Chondrocyte (in vitro differentiated cells): ENCODE measurements around the gene IL18. TPM values are rescaled to one million over a fixed set of nuclear protein-coding genes. Genes with fewer than 3 reads are reported as not detected.

Experiments used
- total RNA-seq: library from RNA; stranded (reverse); gene quantifications from 3 replicates; pipeline ENCODE4 v1.2.1, GENCODE V29; 2021

The IL18 gene
- total RNA-seq, 1 donor from 2014 or later: 0.80 TPM

Other genes with a start within 250 kb of the IL18 start
- gene C11orf52, start 245.2 kb downstream of the IL18 start, total RNA-seq: 0.67 to 2.0 TPM (median 0.72 TPM) in 3 replicates
- gene DIXDC1, start 226.8 kb downstream of the IL18 start, total RNA-seq: 28.0 to 41.9 TPM (median 29.6 TPM) in 3 replicates
- 24.9 to 31.6 TPM (median 27.7 TPM) in 3 replicates for gene DLAT, start 138.7 kb downstream of the IL18 start, total RNA-seq
- gene PIH1D2, start 90.1 kb downstream of the IL18 start, total RNA-seq: 0.62 to 1.4 TPM (median 1.3 TPM) in 3 replicates
- 15.5 to 18.5 TPM (median 18.2 TPM) in 3 replicates for gene NKAPD1, start 89.8 kb downstream of the IL18 start, total RNA-seq
- 56.3 to 67.9 TPM (median 56.5 TPM) in 3 replicates for gene TIMM8B, start 77.3 kb downstream of the IL18 start, total RNA-seq
- gene SDHD, start 77.2 kb downstream of the IL18 start, total RNA-seq: 52.0 to 62.8 TPM (median 61.5 TPM) in 3 replicates
- gene TEX12, start 3.3 kb upstream of the IL18 start, total RNA-seq: 0.75 TPM in 1 of 3 replicates, not detected in the others
- gene BCO2, start 11.4 kb upstream of the IL18 start, total RNA-seq: 1.2 to 1.9 TPM (median 1.7 TPM) in 3 replicates
- gene PTS, start 62.3 kb upstream of the IL18 start, total RNA-seq: 43.6 to 64.3 TPM (median 45.8 TPM) in 3 replicates
- not detected in 3 replicates for gene PLET1, start 96.8 kb upstream of the IL18 start, total RNA-seq